K562 (cell line): ENCODE measurements around the gene HES6. TPM values are rescaled to one million over a fixed set of nuclear protein-coding genes. Genes with fewer than 3 reads are reported as not detected.

Experiments
- BCL6 ChIP-seq: fragments of 250-450 bp; sonication (Bioruptor Pico); IDR thresholded peaks from 2 replicates; pipeline ENCODE4 v1.4.0; 2020
- FOXP1 ChIP-seq: sonication (generic); formaldehyde crosslinking; IDR thresholded peaks from 2 replicates; pipeline ENCODE4 v1.8.0; 2022; ENCODE audit warnings: mild to moderate bottlenecking, missing genetic modification reagents
- ID3 ChIP-seq, 2 experiments: fragments of 250-450 bp in 1 of 2; fragments of 450-650 bp in 1 of 2; sonication (Bioruptor Pico) in 1 of 2; IDR thresholded peaks; 2 replicates each; pipeline versions ENCODE4 v1.6.1 to v1.8.0; 2016 to 2021; ENCODE audit warnings: mild to moderate bottlenecking in 2 of 2, moderate library complexity in 2 of 2, missing compliant biosample characterization in 1 of 2, missing genetic modification characterization in 1 of 2
- MAFG ChIP-seq: fragments of 450-650 bp; conservative IDR thresholded peaks from 2 replicates; pipeline ENCODE4 v1.6.1; 2016; ENCODE audit warnings: missing genetic modification characterization, missing compliant biosample characterization
- NR0B1 ChIP-seq: fragments of 450-650 bp; IDR thresholded peaks from one replicate; pipeline ENCODE4 v1.6.1; 2018; ENCODE audit warnings: mild to moderate bottlenecking, moderate library complexity; ENCODE audit not compliant: partially characterized antibody
- NRF1 ChIP-seq, 2 experiments: fragments of 450-650 bp; IDR thresholded peaks in 1 of 2; conservative IDR thresholded peaks in 1 of 2; 2 replicates each; pipeline ENCODE4 v1.6.1; 2014; ENCODE audit warnings: mild to moderate bottlenecking in 2 of 2
- SUPT5H ChIP-seq: fragments of 450-650 bp; IDR thresholded peaks from 2 replicates; pipeline ENCODE4 v1.6.1; 2016
- THAP7 ChIP-seq: fragments of 250-450 bp; sonication (Bioruptor Pico); IDR thresholded peaks from 2 replicates; pipeline ENCODE4 v1.5.0; 2021
- ZNF695 ChIP-seq: fragments of 450-650 bp; formaldehyde crosslinking; IDR thresholded peaks from 2 replicates; pipeline ENCODE4 v1.4.0; 2020; ENCODE audit warnings: mild to moderate bottlenecking, moderate library complexity
- ZNF830 ChIP-seq: fragments of 250-450 bp; sonication (Bioruptor Pico); IDR thresholded peaks from 2 replicates; pipeline ENCODE4 v1.5.0; 2021; ENCODE audit warnings: mild to moderate bottlenecking
- polyA plus RNA-seq, 8 experiments: library from polyadenylated mRNA; depleted of rRNA in 4 of 8; stranded (reverse) in 5 of 8; unstranded in 3 of 8; fragments of >200 nt; fragmentation: Nextera tagmentation in 2 of 8; fragmentation: Illumina TruSeq in 1 of 8; extraction: Ambion mirVana in 2 of 8; extraction: Trizol in 1 of 8; gene quantifications; 2 replicates each; pipeline versions ENCODE4 v1.2.1 to v1.2.3, GENCODE V29; 2011 to 2014; ENCODE audit warnings: inconsistent platforms in 1 of 8, missing spikeins in 1 of 8
- total RNA-seq, 7 experiments: library from RNA; depleted of rRNA in 6 of 7; stranded (reverse); fragments of >200 nt in 6 of 7; fragmentation: Illumina TruSeq in 2 of 7; extraction: Trizol in 2 of 7; gene quantifications; 2 replicates each; pipeline versions ENCODE4 v1.2.1 to v1.2.3, GENCODE V29; 2011 to 2021; ENCODE audit warnings: low replicate concordance in 1 of 7

The HES6 gene
- total and polyA plus RNA-seq, 9 of the 15 experiments (the other 6 are each of a cell fraction or from before 2014, with no cell fraction given): 6.2 to 133 (median 29.2) TPM

GRCh38 chr2:238244151-238244550 lies 4.3 kb upstream of the HES6 start (continued):
- TF ChIP-seq NR0B1 (no peak), THAP7 (CRISPR knock-in tag) (no peak), ZNF695 (CRISPR knock-in tag) (no peak), NRF1 (conservative IDR thresholded peaks at IDR 0.05 in 1 of 2, IDR thresholded peaks at IDR 0.05 in 1 of 2) (no peak), MAFG (no peak), SUPT5H (no peak), ID3 (CRISPR knock-in tag; IDR thresholded peaks at IDR 0.05) (no peak), ID3 (tag; IDR thresholded peaks at IDR 0.05) (no peak), BCL6 (CRISPR knock-in tag) (no peak), ZNF830 (CRISPR knock-in tag) (no peak), FOXP1 (no peak)
